GM18867 (cell line): Measurements from ENCODE around the gene FOSB.
"Not testable (repeated sequence)": the region's sequence is repeated elsewhere in the genome, so short reads cannot be mapped to it uniquely, and the experiment has no call there.

Experiments
- ATAC-seq: cut with Tn5 transposase; IDR thresholded peaks from one replicate; pipeline ENCODE4 v1.9.1; 2021; ENCODE audit warnings: mild to moderate bottlenecking, moderate library complexity; ENCODE audit not compliant: unreplicated experiment

FOSB gene

DNA sequence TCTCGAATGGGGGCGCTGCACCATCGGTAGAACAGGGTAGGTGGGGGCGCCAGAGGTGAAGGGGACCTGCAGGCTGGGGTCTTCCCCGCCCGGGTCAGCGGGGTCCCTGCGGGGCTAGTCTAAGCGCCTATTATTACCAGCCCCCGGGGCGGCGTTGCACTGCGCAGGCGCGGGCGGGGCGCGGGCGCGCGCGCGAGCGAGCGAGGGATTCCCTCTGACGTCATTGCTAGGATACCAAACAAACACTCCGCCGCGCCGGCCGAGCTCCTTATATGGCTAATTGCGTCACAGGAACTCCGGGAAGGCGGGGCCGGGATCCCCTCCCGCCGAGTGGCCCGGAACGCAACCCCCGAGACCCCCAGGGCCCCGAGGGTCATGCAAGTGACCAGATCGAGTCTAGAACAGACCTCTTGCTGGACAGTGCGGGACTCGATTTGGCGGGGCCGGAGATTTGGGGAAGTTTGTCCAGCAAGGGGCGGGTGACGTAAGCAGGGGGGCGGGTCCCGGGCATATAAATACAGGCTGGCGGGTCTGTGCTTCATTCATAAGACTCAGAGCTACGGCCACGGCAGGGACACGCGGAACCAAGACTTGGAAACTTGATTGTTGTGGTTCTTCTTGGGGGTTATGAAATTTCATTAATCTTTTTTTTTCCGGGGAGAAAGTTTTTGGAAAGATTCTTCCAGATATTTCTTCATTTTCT is at the start of gene FOSB:
FOSB (plus strand) TSS at position 541 of the 703 bp plus-strand sequence. CDS start 591 bp downstream, outside the sequence.
- ATAC-seq, result peak; percentile 44

DNA sequence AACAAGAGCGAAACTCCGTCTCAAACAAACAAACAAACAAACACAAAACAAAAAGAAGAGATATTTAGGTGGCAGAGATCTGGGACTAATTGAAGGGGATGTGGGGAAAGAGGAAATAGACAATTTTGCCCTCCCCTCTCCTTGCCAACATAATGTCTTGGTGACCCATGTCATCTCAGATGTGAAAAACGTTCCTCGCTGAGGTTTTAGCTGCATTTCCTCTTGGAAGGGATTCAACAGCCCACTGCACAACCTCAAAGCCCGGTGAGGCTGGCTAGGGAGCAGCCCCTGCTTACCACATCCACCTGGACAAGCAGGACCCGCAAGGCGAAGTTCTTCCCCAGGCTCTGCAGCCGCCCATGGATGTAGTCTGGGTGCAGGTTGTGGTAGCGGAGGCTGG is 49.0 kb upstream of the FOSB start:
- no peak for ATAC-seq

DNA sequence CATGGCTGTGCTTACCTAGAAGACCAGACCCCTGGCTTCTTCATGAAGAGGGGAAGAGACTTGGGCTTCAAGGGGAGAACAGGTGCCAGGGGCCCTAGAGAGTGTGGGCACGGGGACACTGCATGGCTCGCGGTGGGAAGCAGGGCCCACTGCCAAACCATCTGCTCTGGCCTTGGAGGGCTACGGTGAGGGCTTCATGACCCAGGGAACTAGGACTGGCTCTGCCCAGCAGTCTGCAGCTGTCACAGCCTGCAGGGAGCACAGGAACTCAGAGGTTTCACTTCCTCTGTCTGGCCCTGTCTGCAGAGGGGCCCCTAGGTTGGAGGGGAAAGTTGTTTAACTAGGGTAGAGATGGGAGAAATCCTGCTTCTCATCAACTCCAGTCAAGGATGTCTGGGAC is 48.4 kb upstream of the FOSB start:
- ATAC-seq, result peak; percentile 50

DNA sequence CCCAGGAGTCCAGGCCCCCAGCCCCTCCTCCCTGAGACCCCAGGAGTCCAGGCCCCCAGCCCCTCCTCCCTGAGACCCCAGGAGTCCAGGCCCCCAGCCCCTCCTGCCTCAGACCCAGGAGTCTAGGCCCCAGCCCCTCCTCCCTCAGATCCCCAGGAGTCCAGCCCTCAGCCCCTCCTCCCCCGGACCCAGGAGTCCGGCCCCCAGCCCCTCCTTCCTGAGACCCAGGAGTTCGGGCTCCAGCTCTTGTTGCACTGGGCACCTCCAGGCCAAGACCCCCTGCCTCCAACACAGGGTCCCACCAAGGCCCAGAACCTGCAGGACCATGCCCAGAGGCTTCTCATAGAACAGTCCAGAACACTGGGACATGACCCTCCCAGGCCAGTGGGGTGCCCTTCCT is 47.9 kb upstream of the FOSB start:
- no peak for ATAC-seq

DNA sequence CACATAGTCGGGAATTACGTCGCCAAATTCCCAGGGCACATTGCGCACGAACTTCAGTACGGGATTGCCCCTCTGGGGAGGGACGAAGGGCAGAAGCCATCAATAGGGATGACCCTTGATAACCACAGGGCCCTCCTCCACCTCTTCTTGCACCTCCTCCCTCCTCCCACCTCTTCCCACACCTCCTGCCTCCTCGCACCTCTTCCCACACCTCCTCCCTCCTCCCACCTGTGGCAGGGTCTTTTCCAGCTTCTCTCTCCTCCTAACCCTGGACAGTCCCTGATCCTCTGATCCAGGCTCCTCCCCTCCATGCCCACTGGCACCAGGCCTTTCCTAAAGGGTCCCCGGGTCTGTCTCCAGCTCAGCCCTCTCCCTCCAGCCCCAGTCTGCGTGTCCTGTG is 47.4 kb upstream of the FOSB start:
- no peak for ATAC-seq

DNA sequence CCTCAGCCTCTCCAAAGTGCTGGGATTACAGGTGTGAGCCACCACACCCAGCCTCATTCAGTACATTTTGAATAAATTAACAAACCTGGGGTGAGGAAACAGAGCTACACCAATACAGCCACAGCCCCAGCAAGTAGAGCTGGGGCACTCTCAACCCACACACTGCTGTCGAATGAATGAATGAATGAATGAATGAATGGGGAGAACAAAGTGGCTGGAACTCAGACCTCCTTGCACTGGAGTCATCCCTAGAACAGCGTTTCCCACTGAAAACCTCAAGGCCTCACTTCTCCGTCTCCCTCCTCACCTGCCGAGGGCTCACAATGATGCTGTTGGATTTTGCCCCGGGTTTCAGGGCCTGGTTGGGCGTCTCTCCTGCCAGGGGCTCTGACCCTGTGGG is 46.9 kb upstream of the FOSB start:
- ATAC-seq, result no peak

DNA sequence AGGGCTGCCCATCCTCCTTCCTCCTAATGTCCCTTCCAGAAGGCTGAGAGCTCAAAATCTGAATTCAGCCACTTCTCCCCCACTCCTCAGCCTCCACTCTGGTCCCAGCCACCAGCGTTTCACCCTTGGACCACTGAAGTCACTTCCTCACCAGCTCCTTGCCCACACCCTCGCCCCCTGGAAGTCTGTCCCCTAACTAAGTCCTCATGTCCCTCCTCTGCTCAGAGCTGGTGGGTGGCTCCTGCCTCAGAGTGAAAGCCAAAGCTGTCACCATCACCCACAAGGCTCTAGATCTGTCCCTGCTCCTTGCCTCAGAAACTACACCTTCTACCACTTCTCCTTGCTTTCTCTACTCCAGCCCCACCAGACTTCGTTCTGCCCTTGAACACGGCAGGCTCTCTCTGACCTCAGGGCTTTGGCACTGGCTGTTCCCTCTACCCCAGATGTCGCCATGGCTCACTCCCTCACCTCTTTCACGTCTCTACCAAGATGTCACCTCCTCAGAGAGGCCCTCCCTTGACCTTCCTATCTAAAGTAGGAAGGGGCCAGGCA is 45.8 kb upstream of the FOSB start:
- no peak for ATAC-seq

DNA sequence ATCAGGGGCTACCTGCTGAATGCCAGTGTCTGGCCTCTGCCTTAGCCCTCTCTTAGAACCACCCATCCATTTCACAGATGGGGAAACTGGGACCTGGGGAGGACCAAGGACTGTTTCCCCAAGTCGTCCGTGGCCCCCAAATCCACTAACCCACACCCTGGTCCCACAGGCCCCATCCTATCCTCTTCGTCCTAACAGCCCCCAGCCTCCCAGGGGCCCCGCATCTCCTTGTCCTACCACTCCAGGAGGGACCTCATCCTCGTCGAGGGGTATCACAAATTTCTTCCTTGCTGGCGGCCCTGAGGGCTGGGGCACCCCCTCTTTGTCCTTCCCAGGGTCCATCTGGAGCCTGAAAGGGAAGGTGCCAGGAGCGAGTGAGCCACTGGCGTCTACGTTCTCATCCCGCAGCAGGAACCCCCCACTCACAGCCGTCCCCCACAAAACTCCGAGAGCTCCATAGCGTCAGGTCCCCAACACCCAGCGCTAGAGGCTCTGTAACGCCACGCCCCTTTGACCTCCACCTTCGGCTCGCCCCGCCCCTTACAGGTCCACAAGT is 44.7 kb upstream of the FOSB start:
- ATAC-seq, result no peak

DNA sequence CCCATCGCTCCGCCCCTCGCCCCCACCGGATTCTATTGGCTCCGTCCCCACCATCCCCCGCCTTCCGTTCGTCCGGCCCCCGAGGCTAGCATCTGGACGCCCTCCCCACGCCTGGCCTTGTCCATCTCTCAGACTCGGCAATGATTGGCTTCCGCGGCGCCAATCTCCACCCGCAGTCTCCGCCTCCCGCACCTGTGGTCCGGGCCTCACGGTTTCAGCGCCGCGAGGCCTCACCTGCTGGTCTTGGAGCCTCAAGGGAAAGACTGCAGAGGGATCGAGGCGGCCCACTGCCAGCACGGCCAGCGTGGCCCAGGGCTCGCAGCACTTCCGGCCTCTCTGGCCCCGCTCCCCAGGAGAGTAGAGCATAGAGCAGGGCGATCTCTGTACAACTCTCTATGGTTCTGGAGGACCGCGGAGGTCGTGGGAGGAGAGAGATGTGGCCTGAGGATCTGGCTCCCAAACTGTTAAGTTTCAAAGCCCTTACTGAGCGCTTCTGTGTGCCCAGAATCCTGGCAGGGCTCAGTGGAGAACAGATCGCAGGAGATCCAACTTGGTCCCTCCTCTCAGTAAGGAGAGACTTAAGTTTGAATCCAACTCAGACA is 44.1 kb upstream of the FOSB start, which contains the start of gene ERCC1:
ERCC1 (minus strand) TSS at position 329 of the 602 bp plus-strand sequence. CDS start 543 bp downstream, outside the sequence.
- peak; percentile 67 for ATAC-seq

DNA sequence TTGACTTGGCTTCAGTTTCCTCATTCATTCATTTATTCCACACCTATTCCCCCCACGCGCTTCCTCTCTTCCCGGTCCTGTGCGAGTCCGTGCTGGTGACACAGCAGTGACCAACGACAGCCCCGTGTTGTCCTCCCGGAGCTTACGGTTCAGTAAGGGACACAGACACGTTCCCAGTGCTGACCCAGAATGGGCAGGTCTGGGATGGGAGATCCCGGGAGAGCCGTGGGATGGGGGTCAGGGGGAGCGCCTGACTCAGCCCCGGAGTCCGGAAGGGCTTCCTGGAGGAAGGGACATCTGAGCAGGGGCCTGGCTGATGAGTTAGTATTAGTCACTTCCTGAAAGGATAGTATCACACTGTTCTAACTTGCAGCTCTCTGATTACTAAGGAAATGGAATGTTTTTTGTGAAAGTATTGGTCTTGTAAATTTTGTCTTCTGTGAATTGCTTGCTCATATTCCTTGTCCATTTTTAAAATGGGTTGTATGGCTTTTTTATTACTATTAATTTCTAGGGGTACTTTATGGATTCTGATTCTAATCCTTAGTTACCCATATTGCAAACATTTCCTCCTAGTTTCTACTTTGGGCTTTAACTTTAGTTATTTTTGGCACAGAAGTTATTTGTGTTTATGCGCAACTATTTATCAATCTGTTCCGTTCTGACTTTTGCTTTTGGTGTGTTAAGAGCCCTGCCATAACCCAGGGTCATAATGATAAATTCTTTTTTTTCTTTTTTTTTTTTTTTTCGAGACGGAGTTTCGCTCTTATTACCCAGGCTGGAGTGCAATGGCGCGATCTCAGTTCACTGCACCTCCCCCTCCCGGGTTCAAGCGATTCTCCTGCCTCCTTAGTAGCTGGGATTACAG is 43.4 kb upstream of the FOSB start:
- no peak for ATAC-seq

DNA sequence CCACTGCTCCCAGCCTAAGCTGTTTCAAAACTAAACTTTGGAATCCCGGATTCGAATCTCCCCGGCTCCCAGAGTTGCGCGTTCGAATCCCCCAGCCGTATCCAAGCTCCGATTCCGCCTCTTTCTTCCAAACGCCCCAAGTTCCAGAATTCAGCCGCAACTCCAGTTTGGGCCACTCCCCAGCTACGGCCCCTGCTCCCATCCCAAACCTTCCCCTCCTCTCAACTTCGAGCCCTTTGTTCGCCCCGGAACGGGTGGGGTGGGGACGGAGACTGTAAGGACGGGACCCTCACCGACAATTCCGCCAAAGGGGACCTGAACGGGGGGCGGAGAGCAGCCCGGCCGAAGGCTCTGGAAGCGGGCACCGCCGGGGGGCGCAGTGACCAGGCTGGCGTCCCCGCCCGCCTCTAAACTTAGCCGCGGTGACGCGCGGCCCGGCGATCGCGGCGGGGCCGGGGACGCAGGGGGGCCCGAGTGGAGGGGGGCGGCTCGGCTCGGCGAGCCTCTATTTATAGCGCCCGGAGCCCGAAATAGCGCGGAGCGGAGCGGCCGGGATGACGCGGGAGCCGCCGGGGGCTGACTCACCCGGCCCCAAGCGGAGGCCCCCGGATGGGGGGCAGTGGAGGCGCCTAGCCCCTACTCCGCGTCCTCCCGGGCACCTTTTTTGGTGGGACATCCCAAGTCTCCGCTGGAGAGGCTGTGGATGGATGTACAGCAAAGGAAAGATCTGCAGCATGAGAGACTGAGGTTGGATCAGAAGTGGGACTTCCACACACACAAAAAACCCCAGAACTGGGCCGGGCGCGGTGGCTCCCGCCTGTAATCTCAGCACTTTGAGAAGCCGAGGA is 39.2 kb upstream of the FOSB start:
- no peak for ATAC-seq

DNA sequence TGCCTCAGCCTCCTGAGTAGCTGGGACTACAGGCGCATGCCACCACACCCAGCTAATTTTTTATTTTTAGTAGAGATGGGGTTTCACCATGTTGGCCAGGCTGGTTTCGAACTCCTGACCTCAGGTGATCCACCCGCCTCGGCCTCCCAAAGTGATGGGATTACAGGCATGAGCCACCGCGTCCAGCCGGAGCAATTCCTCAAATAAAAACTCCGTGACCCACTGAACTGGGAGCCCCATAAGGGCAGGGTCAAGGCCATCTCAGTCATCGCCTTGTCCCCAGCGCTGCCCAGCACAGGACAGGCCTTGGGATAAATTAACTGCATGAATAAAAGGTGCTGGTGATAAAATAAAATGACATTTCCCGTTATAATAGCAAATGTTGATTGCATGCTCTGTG is 37.9 kb upstream of the FOSB start:
- not testable (repeated sequence) for ATAC-seq

DNA sequence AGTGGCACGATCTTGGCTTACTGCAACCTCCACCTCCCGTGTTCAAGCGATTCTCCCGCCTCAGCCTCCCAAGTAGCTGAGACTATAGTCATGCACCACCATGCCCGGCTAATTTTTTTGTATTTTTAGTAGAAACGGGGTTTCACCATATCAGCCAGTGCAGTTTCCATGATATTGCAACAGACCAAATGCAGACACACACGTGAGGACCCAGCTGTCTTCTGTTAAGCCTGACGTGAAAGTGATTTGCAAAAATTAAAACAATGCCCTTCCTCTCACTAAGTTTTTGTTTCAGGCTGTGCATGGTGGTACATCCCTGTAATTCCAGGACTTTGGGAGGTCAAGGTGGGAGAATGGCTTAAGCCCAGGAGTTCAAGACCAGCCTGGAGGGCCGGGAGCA is 36.8 kb upstream of the FOSB start:
- ATAC-seq, result not testable (repeated sequence)

DNA sequence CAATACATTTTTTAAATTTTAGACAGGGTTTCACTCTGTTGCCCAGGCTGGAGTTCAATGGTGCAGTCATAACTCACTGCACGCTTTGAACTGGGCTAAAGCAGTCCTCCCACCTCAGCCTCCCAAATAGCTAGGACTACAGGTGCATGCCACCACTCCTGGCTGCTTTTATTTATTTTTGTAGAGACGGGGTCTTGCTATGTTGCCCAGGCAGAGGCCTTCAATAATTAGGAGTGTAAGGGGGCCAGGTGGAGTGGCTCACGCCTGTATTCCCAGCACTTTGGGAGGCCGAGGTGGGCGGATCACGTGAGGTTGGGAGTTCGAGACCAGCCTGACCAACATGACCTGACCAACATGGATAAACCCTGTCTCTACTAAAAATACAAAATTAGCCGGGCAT is 35.3 kb upstream of the FOSB start:
- not testable (repeated sequence) for ATAC-seq

DNA sequence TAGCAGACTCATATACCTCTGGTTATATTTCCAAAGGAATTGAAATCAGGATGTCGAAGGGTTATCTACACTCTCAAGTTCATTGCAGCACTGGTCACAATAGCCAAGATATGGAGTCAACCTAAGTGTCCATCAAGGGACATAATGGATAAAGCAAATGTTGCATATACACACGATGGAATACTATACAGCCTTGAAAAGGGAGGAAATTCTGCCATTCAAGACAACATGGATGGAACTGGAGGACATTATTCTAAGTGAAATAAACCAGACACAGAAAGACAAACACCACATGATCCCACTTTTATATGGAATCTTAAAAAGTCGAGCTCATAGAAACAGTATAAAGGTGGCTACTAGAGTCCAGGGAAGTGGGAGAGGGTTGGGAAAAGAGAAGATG is 30.5 kb upstream of the FOSB start:
- ATAC-seq, result no peak

DNA sequence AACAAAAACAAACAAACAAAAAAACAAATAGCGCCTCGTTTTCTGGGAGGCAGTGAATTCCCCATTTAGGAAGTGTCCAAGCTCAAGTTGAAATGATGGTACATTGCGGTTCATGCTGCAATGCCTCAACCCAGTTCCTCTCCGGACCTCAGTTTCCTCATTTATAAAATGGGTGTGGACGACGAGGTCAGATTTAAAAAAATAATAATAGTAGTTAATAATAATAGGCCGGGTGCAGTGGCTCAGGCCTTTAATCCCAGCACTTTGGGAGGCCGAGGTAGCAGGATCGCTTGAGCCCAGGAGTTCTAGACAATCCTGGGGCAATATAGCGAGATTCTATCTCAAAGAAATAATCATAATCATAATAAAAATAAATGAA is 28.6 kb upstream of the FOSB start:
- no peak for ATAC-seq

DNA sequence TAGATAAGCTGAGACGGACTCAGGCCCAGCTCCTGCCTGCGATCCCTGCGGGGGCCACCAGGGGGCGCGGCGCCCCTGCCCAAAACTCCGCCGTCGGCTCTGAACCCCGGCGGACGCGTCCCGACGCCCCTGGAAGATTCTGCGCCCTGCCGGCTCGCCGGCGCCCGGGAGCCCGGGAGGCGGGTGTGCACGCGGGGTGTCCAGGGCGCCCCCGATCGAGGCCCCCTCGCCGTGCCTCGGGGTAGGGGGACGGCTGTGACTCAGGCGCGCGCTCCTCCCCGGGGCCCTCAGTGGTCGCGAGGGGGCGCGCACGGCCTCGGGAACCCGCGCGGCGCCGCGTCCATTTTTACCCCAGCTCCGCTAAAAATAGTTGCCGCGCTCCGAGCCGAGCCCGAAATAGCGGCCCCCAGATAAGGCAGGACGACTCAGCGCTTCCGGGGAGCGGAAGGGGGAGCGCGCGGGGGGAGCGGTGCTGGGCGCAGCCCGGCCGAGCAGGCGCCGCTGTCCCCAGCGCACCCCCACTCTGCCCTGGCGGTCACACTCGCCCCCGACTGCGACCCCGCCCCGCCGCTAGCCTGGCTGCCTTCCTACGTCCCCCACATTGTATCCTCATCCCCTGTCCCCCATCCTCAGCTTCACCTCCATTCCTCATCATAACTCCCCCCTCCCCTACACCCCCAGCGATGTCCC is 28.1 kb upstream of the FOSB start:
- peak; percentile 62 for ATAC-seq

DNA sequence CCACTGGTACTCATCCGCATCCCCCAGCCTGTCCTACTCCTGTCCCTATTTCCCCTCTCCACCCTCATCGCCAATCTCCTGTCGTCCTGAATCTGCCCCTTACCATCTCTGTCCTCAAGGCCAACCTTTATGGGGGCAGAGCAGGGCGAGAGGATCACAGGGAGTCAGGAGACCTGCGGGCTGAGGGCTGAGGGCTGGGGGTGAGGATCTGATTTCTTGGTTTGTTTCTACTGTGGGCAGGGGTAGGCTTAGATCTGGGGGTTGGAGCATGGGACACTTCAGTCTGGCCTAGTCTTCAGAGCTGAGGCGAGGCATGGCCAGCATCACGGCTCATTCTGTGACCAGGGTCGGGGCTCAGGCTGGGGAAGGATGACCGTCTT is 27.5 kb upstream of the FOSB start:
- ATAC-seq, result no peak

DNA sequence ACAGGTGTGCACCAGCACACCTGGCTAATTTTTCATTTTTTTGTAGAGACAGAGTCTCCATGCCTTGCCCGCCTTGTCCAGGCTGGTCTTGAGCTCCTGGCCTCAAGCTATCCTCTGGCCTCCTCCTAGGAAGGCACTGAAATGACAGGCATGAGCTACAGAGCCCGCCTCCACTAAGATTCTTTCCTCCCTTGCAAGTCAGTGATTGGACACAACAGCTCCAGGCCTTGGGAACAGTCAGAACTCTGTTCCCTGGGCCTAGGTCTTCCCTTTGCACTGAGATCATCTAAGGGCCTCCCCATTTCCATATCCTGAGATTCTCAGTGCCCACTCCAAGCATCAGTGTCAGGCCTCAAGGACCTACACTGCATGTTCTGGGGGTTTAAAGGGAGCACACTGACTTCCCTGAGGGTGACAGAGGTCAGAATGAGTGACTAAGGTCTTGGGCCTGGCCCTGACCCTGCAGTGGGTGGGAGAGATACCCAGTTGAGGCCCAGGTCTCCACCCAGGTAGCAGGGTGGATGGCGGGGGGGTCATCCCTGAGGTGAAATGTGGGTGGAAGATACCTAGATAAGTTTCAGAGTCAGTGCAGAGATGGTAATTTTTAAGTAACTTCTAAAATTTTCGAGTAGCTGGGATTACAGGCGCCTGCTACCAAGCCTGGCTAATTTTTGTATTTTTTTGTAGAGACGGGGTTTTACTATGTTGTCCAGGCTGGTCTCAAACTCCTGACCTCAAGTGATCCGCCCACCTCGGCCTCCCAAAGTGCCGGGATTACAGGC is 26.7 kb upstream of the FOSB start:
- no peak for ATAC-seq
